GM21447 (cell line): ENCODE results near the gene PDZD2.

Source experiments
- ATAC-seq: cut with Tn5 transposase; IDR thresholded peaks from one replicate; pipeline ENCODE4 v1.9.1; 2021; ENCODE audit not compliant: unreplicated experiment

Gene PDZD2

GRCh38 chr5:31860726-31861433 is 221.9 kb downstream of the PDZD2 start:
- ATAC-seq, result no peak

- ATAC-seq, result no peak
These were observed 222.7 kb downstream of the PDZD2 start for GRCh38 chr5:31861601-31862000.

GRCh38 chr5:31863991-31864411 is 225.1 kb downstream of the PDZD2 start:
- no peak for ATAC-seq

GRCh38 chr5:31866166-31866565 is 227.2 kb downstream of the PDZD2 start:
- ATAC-seq, result no peak

GRCh38 chr5:31867219-31867618 is 228.3 kb downstream of the PDZD2 start:
- no peak for ATAC-seq

- ATAC-seq, result no peak
These were observed 241.5 kb downstream of the PDZD2 start for GRCh38 chr5:31880449-31880848.

GRCh38 chr5:31884896-31885295 is 246.0 kb downstream of the PDZD2 start:
- no peak for ATAC-seq

- ATAC-seq, result no peak
These were observed 247.3 kb downstream of the PDZD2 start for GRCh38 chr5:31886206-31886605.

- ATAC-seq, result no peak
These were observed 248.6 kb downstream of the PDZD2 start for GRCh38 chr5:31887556-31887955.

GRCh38 chr5:31888564-31888963 is 249.6 kb downstream of the PDZD2 start:
- ATAC-seq, result no peak

GRCh38 chr5:31889001-31889561 is 250.2 kb downstream of the PDZD2 start:
- no peak for ATAC-seq

GRCh38 chr5:31890046-31890445 is 251.1 kb downstream of the PDZD2 start:
- ATAC-seq, result no peak

GRCh38 chr5:31894141-31894540 is 255.2 kb downstream of the PDZD2 start:
- ATAC-seq, result no peak

GRCh38 chr5:31895199-31895820 is 256.4 kb downstream of the PDZD2 start:
- no peak for ATAC-seq

GRCh38 chr5:31898036-31898632 is 259.2 kb downstream of the PDZD2 start:
- no peak for ATAC-seq

- ATAC-seq, result no peak
These were observed 261.4 kb downstream of the PDZD2 start for GRCh38 chr5:31900296-31900865.

GRCh38 chr5:31901807-31902530 is 263.0 kb downstream of the PDZD2 start:
- no peak for ATAC-seq

- ATAC-seq, result no peak
These were observed 269.5 kb downstream of the PDZD2 start for GRCh38 chr5:31908396-31908795.

GRCh38 chr5:31909073-31909472 is 270.1 kb downstream of the PDZD2 start:
- ATAC-seq, result no peak

- ATAC-seq, result no peak
These were observed 272.6 kb downstream of the PDZD2 start for GRCh38 chr5:31911291-31912265.
